Measurements from ENCODE around the gene RAX2.

RAX2 gene

GRCh38 chr19:3730457-3730958 is 41.5 kb downstream of the RAX2 start:
- Histone ChIP-seq H3K27ac (ENCODE audit: low read length) (no peak overlapping the region), H3K4me1 (ENCODE audit: insufficient read depth, low read length) (no peaks in the 10 kb centered on the region), H2AFZ (ENCODE audit: low read depth, low read length) (no peak overlapping the region), H3K4me2 (ENCODE audit: insufficient read depth, low read length) (no peak overlapping the region), H3K27me3 (ENCODE audit: insufficient read depth, low read length, poor library complexity) (no peaks in the 10 kb centered on the region), H4K20me1 (ENCODE audit: insufficient read depth, low read length) (no peaks in the 10 kb centered on the region), H3K4me3 (ENCODE audit: low read depth in 1 of 2, low read length in 2 of 2) (no peak overlapping the region), H3K9ac (ENCODE audit: low read depth, low read length) (no peak overlapping the region), H3K36me3 (ENCODE audit: insufficient read depth, low read length) (no peaks in the 10 kb centered on the region), H3K79me2 (ENCODE audit: insufficient read depth, low read length) (no peaks in the 10 kb centered on the region), H3K9me3 (ENCODE audit: insufficient read depth, low read length, severe bottlenecking) (no peaks in the 10 kb centered on the region)
- no peak for DNase-seq
- no peak for ATAC-seq (ENCODE audit: insufficient read depth, low read depth)
- no peak for TF ChIP-seq EZH2 (IDR thresholded peaks at IDR 0.05; ENCODE audit: borderline replicate concordance, low read depth, low read length, severe bottlenecking)
- TF ChIP-seq, protein P1, sequence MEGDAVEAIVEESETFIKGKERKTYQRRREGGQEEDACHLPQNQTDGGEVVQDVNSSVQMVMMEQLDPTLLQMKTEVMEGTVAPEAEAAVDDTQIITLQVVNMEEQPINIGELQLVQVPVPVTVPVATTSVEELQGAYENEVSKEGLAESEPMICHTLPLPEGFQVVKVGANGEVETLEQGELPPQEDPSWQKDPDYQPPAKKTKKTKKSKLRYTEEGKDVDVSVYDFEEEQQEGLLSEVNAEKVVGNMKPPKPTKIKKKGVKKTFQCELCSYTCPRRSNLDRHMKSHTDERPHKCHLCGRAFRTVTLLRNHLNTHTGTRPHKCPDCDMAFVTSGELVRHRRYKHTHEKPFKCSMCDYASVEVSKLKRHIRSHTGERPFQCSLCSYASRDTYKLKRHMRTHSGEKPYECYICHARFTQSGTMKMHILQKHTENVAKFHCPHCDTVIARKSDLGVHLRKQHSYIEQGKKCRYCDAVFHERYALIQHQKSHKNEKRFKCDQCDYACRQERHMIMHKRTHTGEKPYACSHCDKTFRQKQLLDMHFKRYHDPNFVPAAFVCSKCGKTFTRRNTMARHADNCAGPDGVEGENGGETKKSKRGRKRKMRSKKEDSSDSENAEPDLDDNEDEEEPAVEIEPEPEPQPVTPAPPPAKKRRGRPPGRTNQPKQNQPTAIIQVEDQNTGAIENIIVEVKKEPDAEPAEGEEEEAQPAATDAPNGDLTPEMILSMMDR (IDR thresholded peaks at IDR 0.05; ENCODE audit: borderline replicate concordance, extremely low read depth, low read length, poor library complexity, severe bottlenecking), result no peak

DNA sequence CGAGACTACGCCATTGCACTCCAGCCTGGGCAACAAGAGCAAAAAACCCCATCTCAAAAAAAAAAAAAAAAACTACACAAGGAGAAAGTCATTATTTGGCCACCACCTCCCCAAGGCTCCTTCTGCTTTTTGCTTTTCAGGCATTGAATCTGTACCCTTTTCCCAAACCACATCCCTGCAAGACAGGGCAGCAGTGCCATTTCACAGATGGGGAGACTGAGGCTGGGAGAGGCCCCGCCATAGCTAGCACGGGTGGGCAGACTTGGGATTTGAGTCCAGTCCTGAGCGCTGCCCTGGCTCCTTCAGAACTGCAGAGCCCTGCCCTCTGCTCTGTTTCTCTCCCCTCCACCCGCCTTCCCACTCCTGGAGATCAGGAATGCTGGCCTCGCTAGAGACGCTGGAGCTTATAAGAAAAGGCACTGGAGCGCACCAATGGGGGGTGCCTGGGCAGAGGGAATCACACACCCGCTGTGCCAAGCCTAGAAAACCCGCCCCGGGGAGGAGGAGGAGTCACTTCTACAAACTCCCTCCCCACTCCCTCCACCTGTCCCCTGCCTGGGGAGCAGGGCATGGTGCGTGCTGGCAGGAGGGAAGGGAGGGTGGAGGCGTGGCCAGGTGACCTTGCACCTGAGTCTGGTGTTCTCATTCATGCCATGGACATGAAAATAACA is 46.3 kb downstream of the RAX2 start:
- DNase-seq (no peak), ATAC-seq (ENCODE audit: insufficient read depth, low read depth) (no peak)
- no peak for TF ChIP-seq EZH2 (IDR thresholded peaks at IDR 0.05; ENCODE audit: borderline replicate concordance, low read depth, low read length, severe bottlenecking)
- TF ChIP-seq, protein P1 (IDR thresholded peaks at IDR 0.05; ENCODE audit: borderline replicate concordance, extremely low read depth, low read length, poor library complexity, severe bottlenecking), result no peak
- Histone ChIP-seq H3K27ac (ENCODE audit: low read length) (no peak overlapping the region), H3K4me3 (ENCODE audit: low read depth in 1 of 2, low read length in 2 of 2) (no peak overlapping the region), H4K20me1 (ENCODE audit: insufficient read depth, low read length) (no peaks in the 10 kb centered on the region), H2AFZ (ENCODE audit: low read depth, low read length) (no peak overlapping the region), H3K9ac (ENCODE audit: low read depth, low read length) (no peak overlapping the region), H3K4me1 (ENCODE audit: insufficient read depth, low read length) (peaks cover 3% of the 10 kb centered on the region; the same call in 1 of the 2 replicates), H3K4me2 (ENCODE audit: insufficient read depth, low read length) (no peak overlapping the region), H3K9me3 (ENCODE audit: insufficient read depth, low read length, severe bottlenecking) (no peaks in the 10 kb centered on the region), H3K79me2 (ENCODE audit: insufficient read depth, low read length) (no peaks in the 10 kb centered on the region), H3K27me3 (ENCODE audit: insufficient read depth, low read length, poor library complexity) (peaks cover 23% of the 10 kb centered on the region), H3K36me3 (ENCODE audit: insufficient read depth, low read length) (no peaks in the 10 kb centered on the region)

- H4K20me1 ChIP-seq (ENCODE audit: insufficient read depth, low read length), result no peaks in the 10 kb centered on the region
- DNase-seq, result no peak
- H3K4me1 ChIP-seq (ENCODE audit: insufficient read depth, low read length), result peaks cover 3% of the 10 kb centered on the region; the same call in 1 of the 2 replicates
- no peak overlapping the region for H3K9ac ChIP-seq (ENCODE audit: low read depth, low read length)
- peaks cover 27% of the 10 kb centered on the region for H3K27me3 ChIP-seq (ENCODE audit: insufficient read depth, low read length, poor library complexity)
- ATAC-seq (ENCODE audit: insufficient read depth, low read depth), result no peak
- no peak overlapping the region for H3K4me3 ChIP-seq (ENCODE audit: low read depth in 1 of 2, low read length in 2 of 2)
- no peaks in the 10 kb centered on the region for H3K36me3 ChIP-seq (ENCODE audit: insufficient read depth, low read length)
- TF ChIP-seq EZH2 (IDR thresholded peaks at IDR 0.05; ENCODE audit: borderline replicate concordance, low read depth, low read length, severe bottlenecking), result no peak
- H3K9me3 ChIP-seq (ENCODE audit: insufficient read depth, low read length, severe bottlenecking), result no peaks in the 10 kb centered on the region
- H2AFZ ChIP-seq (ENCODE audit: low read depth, low read length), result no peak overlapping the region
- H3K27ac ChIP-seq (ENCODE audit: low read length), result no peak overlapping the region
- no peaks in the 10 kb centered on the region for H3K79me2 ChIP-seq (ENCODE audit: insufficient read depth, low read length)
- no peak overlapping the region for H3K4me2 ChIP-seq (ENCODE audit: insufficient read depth, low read length)
Observed at GRCh38 chr19:3725121-3725520, 46.9 kb downstream of the RAX2 start.

- no peaks in the 10 kb centered on the region for H3K9me3 ChIP-seq (ENCODE audit: insufficient read depth, low read length, severe bottlenecking)
- no peaks in the 10 kb centered on the region for H4K20me1 ChIP-seq (ENCODE audit: insufficient read depth, low read length)
- no peak overlapping the region for H3K4me2 ChIP-seq (ENCODE audit: insufficient read depth, low read length)
- no peaks in the 10 kb centered on the region for H3K36me3 ChIP-seq (ENCODE audit: insufficient read depth, low read length)
- H3K79me2 ChIP-seq (ENCODE audit: insufficient read depth, low read length), result no peaks in the 10 kb centered on the region
- ATAC-seq (ENCODE audit: insufficient read depth, low read depth), result no peak; the same call in 2 of the 3 replicates
- peaks cover 3% of the 10 kb centered on the region; the same call in 1 of the 2 replicates for H3K4me1 ChIP-seq (ENCODE audit: insufficient read depth, low read length)
- no peak overlapping the region for H3K4me3 ChIP-seq (ENCODE audit: low read depth in 1 of 2, low read length in 2 of 2)
- no peak overlapping the region for H3K9ac ChIP-seq (ENCODE audit: low read depth, low read length)
- H2AFZ ChIP-seq (ENCODE audit: low read depth, low read length), result no peak overlapping the region
- DNase-seq, result no peak
- no peak for TF ChIP-seq EZH2 (IDR thresholded peaks at IDR 0.05; ENCODE audit: borderline replicate concordance, low read depth, low read length, severe bottlenecking)
- TF ChIP-seq, protein P1 (IDR thresholded peaks at IDR 0.05; ENCODE audit: borderline replicate concordance, extremely low read depth, low read length, poor library complexity, severe bottlenecking), result no peak
- peaks cover 27% of the 10 kb centered on the region for H3K27me3 ChIP-seq (ENCODE audit: insufficient read depth, low read length, poor library complexity)
- H3K27ac ChIP-seq (ENCODE audit: low read length), result no peak overlapping the region
Observed at GRCh38 chr19:3723883-3724282, 48.1 kb downstream of the RAX2 start.

Measured in DND-41 (cell line).